Trophoblast cell (in vitro differentiated cells and primary cell): ENCODE data around the gene SCIMP.

ENCODE experiments used
- DNase-seq, 2 donors: peaks; one replicate each; pipeline ENCODE4 v3.0.0-alpha.2; 2016
- H2AFZ ChIP-seq: 2 replicates; pipeline ENCODE4 v1.6.1; 2013; ENCODE audit warnings: low read length, moderate library complexity, mild to moderate bottlenecking; ENCODE audit not compliant: insufficient read depth, poor library complexity
- H2AK5ac ChIP-seq: 2 replicates; pipeline ENCODE4 v1.6.1; 2013; ENCODE audit warnings: mild to moderate bottlenecking, low read length
- H2BK120ac ChIP-seq: 2 replicates; pipeline ENCODE4 v1.6.1; 2013; ENCODE audit warnings: low read length, mild to moderate bottlenecking, moderate library complexity; ENCODE audit not compliant: insufficient read depth, poor library complexity
- H2BK12ac ChIP-seq: 2 replicates; pipeline ENCODE4 v1.6.1; 2013; ENCODE audit warnings: mild to moderate bottlenecking, low read length, moderate library complexity
- H2BK5ac ChIP-seq: 2 replicates; pipeline ENCODE4 v1.6.1; 2013; ENCODE audit warnings: low read length, low read depth, moderate library complexity, mild to moderate bottlenecking; ENCODE audit not compliant: poor library complexity
- H3K14ac ChIP-seq: 2 replicates; pipeline ENCODE4 v1.6.1; 2013; ENCODE audit warnings: mild to moderate bottlenecking, low read length
- H3K18ac ChIP-seq: 2 replicates; pipeline ENCODE4 v1.6.1; 2013; ENCODE audit warnings: mild to moderate bottlenecking, low read length
- H3K23ac ChIP-seq: 2 replicates; pipeline ENCODE4 v1.6.1; 2013; ENCODE audit warnings: low read length
- H3K27ac ChIP-seq: 2 replicates; pipeline ENCODE4 v1.5.1; 2013; ENCODE audit warnings: low read depth, mild to moderate bottlenecking, inconsistent platforms, low read length, moderate library complexity
- H3K27me3 ChIP-seq: 2 replicates; pipeline ENCODE4 v1.6.1; 2013; ENCODE audit warnings: inconsistent platforms, mild to moderate bottlenecking, low read length, moderate library complexity; ENCODE audit not compliant: insufficient read depth
- H3K36me3 ChIP-seq, 2 experiments: 1 replicate in 1 of 2; 2 replicates in 1 of 2; pipeline ENCODE4 v1.6.1; 2013; ENCODE audit warnings: low read length in 2 of 2, mild to moderate bottlenecking in 2 of 2, moderate library complexity in 1 of 2; ENCODE audit not compliant: insufficient read depth in 2 of 2, control insufficient read depth in 1 of 2
- H3K4ac ChIP-seq: 2 replicates; pipeline ENCODE4 v1.6.1; 2013; ENCODE audit warnings: low read depth, mild to moderate bottlenecking, low read length, moderate library complexity
- H3K4me1 ChIP-seq, 2 experiments: 1 replicate in 1 of 2; 2 replicates in 1 of 2; pipeline ENCODE4 v1.6.1; 2013; ENCODE audit warnings: low read length in 2 of 2, mild to moderate bottlenecking in 2 of 2, moderate library complexity in 1 of 2; ENCODE audit not compliant: insufficient read depth in 2 of 2, control insufficient read depth in 1 of 2
- H3K4me2 ChIP-seq: 2 replicates; pipeline ENCODE4 v1.6.1; 2013; ENCODE audit warnings: inconsistent platforms, mild to moderate bottlenecking, low read length, moderate library complexity
- H3K4me3 ChIP-seq: 2 replicates; pipeline ENCODE4 v1.5.1; 2013; ENCODE audit warnings: mild to moderate bottlenecking, low read depth, low read length, inconsistent platforms
- H3K79me1 ChIP-seq: one replicate; pipeline ENCODE4 v1.6.1; 2013; ENCODE audit warnings: low read length
- H3K79me2 ChIP-seq: 2 replicates; pipeline ENCODE4 v1.6.1; 2013; ENCODE audit warnings: low read length, mild to moderate bottlenecking; ENCODE audit not compliant: control insufficient read depth, insufficient read depth, poor library complexity
- H3K9ac ChIP-seq: 2 replicates; pipeline ENCODE4 v1.6.1; 2013; ENCODE audit warnings: mild to moderate bottlenecking, low read length
- H3K9me3 ChIP-seq: 2 replicates; pipeline ENCODE4 v1.6.1; 2013; ENCODE audit warnings: low read depth, mild to moderate bottlenecking, control low read depth, inconsistent platforms, low read length; ENCODE audit not compliant: insufficient read depth
- H4K12ac ChIP-seq: 2 replicates; pipeline ENCODE4 v1.6.1; 2013; ENCODE audit warnings: low read depth, mild to moderate bottlenecking, low read length, moderate library complexity
- H4K8ac ChIP-seq: 2 replicates; pipeline ENCODE4 v1.6.1; 2013; ENCODE audit warnings: low read depth, mild to moderate bottlenecking, low read length, moderate library complexity
- H4K91ac ChIP-seq: one replicate; pipeline ENCODE4 v1.6.1; 2013; ENCODE audit warnings: low read depth, mild to moderate bottlenecking, low read length, moderate library complexity
- WGBS: extraction: QIAGEN DNeasy Blood & Tissue Kit; methylation state at CpG from one replicate; pipeline ENCODE4 v1.1.7; 2013; ENCODE audit warnings: missing lambda C conversion rate; ENCODE audit not compliant: insufficient read length, insufficient coverage; ENCODE audit errors: extremely low coverage; 5-methylcytosine and 5-hydroxymethylcytosine counted together

The SCIMP gene

GRCh38 chr17:5209396-5209795 lies 25.3 kb downstream of the SCIMP start:
- no CpG with 5 or more reads among the region's 3 CpGs for WGBS
- Histone ChIP-seq H3K36me3 (no peaks in the 10 kb centered on the region), H3K4me1 (no peaks in the 10 kb centered on the region), H3K27ac (no peak overlapping the region), H3K14ac (no peak overlapping the region), H2BK120ac (no peak overlapping the region), H3K79me1 (no peaks in the 10 kb centered on the region), H2AK5ac (no peak overlapping the region), H3K9ac (no peak overlapping the region), H2BK12ac (no peak overlapping the region), H2BK5ac (no peak overlapping the region), H3K18ac (no peak overlapping the region), H3K4ac (no peak overlapping the region), H4K91ac (no peak overlapping the region), H3K9me3 (no peaks in the 10 kb centered on the region), H3K23ac (no peak overlapping the region), H3K4me3 (no peak overlapping the region), H4K12ac (no peak overlapping the region), H3K4me2 (no peak overlapping the region), H4K8ac (no peak overlapping the region), H2AFZ (no peak overlapping the region), H3K79me2 (no peaks in the 10 kb centered on the region), H3K27me3 (no peaks in the 10 kb centered on the region)
- no peak for DNase-seq

DNA sequence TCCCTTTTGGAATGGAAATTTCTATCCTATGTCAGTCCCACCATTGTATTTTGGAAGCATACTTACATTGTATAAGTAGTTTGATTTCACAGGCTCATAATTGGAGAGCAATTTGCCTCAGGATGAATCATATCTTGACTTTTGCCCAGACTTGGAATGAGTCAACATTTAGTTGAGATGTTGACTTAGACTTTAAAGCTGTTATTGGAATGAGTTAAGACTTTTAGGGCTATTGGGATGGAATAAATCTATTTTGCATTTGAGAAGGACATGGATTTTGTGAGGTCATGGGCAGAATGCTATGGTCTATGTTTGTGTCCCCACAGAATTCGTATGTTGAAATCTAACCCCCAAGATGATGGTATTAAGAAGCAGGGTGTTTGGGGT lies 30.8 kb downstream of the SCIMP start:
- H2BK120ac ChIP-seq = no peak overlapping the region
- H4K8ac ChIP-seq = no peak overlapping the region
- no peaks in the 10 kb centered on the region for H3K9me3 ChIP-seq
- no peak overlapping the region for H2BK12ac ChIP-seq
- H3K14ac ChIP-seq = no peak overlapping the region
- H3K79me2 ChIP-seq = no peaks in the 10 kb centered on the region
- H3K18ac ChIP-seq = no peak overlapping the region
- no peak overlapping the region for H3K4me2 ChIP-seq
- WGBS = no CpG with 5 or more reads among the region's 1 CpG
- no peak overlapping the region for H4K12ac ChIP-seq
- H2AK5ac ChIP-seq = no peak overlapping the region
- DNase-seq = peak; percentile 10 to 77
- no peak overlapping the region for H2BK5ac ChIP-seq
- no peaks in the 10 kb centered on the region for H3K4me1 ChIP-seq
- H3K27ac ChIP-seq = no peak overlapping the region
- no peaks in the 10 kb centered on the region for H3K27me3 ChIP-seq
- no peak overlapping the region for H4K91ac ChIP-seq
- no peak overlapping the region for H3K4ac ChIP-seq
- no peak overlapping the region for H3K9ac ChIP-seq
- no peaks in the 10 kb centered on the region for H3K79me1 ChIP-seq
- H2AFZ ChIP-seq = no peak overlapping the region
- no peak overlapping the region for H3K23ac ChIP-seq
- H3K36me3 ChIP-seq = no peaks in the 10 kb centered on the region
- H3K4me3 ChIP-seq = no peak overlapping the region

DNA sequence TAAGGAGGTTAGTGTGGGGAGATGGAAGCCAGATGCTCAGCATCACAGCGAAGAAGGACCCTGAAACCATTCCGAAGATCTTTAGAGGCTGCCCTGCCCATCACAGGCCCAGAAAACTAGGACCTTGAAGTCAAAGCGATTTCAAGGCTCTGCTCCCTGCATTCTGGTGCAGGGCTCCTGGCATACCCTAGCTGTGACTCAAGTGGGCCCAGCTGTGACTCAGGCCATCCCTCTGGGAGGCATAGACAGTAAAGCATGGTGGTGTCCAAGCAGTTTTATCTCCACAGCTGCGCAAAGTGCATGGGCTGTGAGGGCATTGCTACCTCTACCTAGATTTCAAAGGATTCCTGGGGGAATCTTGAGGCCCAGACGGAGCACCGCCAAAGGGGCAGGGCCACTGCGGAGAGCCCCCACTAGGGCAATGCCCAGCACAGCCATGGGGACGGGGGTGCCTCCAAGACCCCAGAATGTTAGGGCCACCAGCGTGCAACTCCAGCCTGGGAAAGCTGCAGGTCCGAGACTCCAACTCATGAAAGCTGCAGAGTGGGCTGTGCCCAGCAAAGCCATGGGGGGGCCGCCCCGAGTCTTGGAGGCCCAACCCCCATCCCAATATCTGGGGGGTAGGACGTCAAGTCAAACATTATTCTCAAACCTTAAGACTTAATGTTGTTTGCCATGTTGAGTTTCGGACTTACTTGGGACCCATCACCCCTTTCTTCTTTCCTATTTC lies 31.3 kb downstream of the SCIMP start:
- Histone ChIP-seq H3K4me3 (no peak overlapping the region), H3K27ac (no peak overlapping the region), H3K14ac (no peak overlapping the region), H3K27me3 (no peaks in the 10 kb centered on the region), H4K91ac (no peak overlapping the region), H3K23ac (no peak overlapping the region), H2AK5ac (no peak overlapping the region), H3K9me3 (no peaks in the 10 kb centered on the region), H4K12ac (no peak overlapping the region), H3K4me1 (no peaks in the 10 kb centered on the region), H3K9ac (no peak overlapping the region), H2AFZ (no peak overlapping the region), H3K18ac (no peak overlapping the region), H3K79me1 (no peaks in the 10 kb centered on the region), H2BK5ac (no peak overlapping the region), H3K36me3 (no peaks in the 10 kb centered on the region), H3K79me2 (no peaks in the 10 kb centered on the region), H4K8ac (no peak overlapping the region), H3K4ac (no peak overlapping the region), H2BK120ac (no peak overlapping the region), H2BK12ac (no peak overlapping the region), H3K4me2 (no peak overlapping the region)
- DNase-seq = peak; percentile 83 to 89
- WGBS = no CpG with 5 or more reads among the region's 14 CpGs

DNA sequence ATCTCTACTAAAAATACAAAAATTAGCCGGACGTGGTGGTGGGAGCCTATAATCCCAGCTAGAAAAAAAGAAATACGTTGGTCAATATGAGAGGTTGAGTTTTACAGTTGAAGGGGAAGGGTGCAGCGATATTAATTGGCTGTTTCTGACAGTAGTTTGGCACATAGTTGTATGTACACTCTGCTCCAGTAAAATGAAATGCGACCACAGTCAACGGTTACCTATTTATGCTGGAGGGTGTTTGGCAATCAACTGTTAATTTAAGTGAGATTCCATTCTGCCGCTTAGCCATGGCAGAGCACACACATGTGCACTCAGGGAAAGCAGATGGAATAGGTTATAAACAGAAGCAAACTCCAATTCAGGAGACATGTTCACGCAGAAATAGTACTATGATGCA lies 33.6 kb downstream of the SCIMP start:
- no peak overlapping the region for H3K4me2 ChIP-seq
- H3K27me3 ChIP-seq = no peaks in the 10 kb centered on the region
- H2AK5ac ChIP-seq = no peak overlapping the region
- H2AFZ ChIP-seq = no peak overlapping the region
- H4K12ac ChIP-seq = no peak overlapping the region
- no peak overlapping the region for H3K18ac ChIP-seq
- no peak overlapping the region for H3K4ac ChIP-seq
- peak in 1 of 2 donors; percentile 14 for DNase-seq
- no peak overlapping the region for H4K8ac ChIP-seq
- H3K27ac ChIP-seq = no peak overlapping the region
- H3K4me1 ChIP-seq = no peaks in the 10 kb centered on the region
- no peak overlapping the region for H2BK5ac ChIP-seq
- H2BK12ac ChIP-seq = no peak overlapping the region
- H4K91ac ChIP-seq = no peak overlapping the region
- no peaks in the 10 kb centered on the region for H3K79me1 ChIP-seq
- H3K79me2 ChIP-seq = no peaks in the 10 kb centered on the region
- no peak overlapping the region for H3K23ac ChIP-seq
- H3K9ac ChIP-seq = no peak overlapping the region
- no CpG with 5 or more reads among the region's 8 CpGs for WGBS
- H3K4me3 ChIP-seq = no peak overlapping the region
- no peak overlapping the region for H3K14ac ChIP-seq
- H2BK120ac ChIP-seq = no peak overlapping the region
- no peaks in the 10 kb centered on the region for H3K9me3 ChIP-seq
- no peaks in the 10 kb centered on the region for H3K36me3 ChIP-seq
